B cell (primary cell): ENCODE data around the gene TBCD. TPM values are rescaled to one million over a fixed set of nuclear protein-coding genes. Genes with fewer than 3 reads are reported as not detected.

Experiments
- ATAC-seq: fragments of 200-7000 bp; cut with Tn5 transposase; one replicate; pipeline ENCODE4 v1.10.0; 2021; ENCODE audit warnings: low read depth, mild to moderate bottlenecking, moderate number of reproducible peaks, moderate library complexity
- CTCF ChIA-PET: fragments of 350-600 bp; sonication (Branson Sonifier 250); formaldehyde crosslinking; loops from one replicate; lab custom pipeline; 2021; ENCODE audit warnings: antibody characterized with exemption, inconsistent platforms; lab: Charles Lee
- POLR2A ChIA-PET: fragments of 350-600 bp; sonication (Branson Sonifier 250); formaldehyde crosslinking; loops from one replicate; lab custom pipeline; 2021; ENCODE audit warnings: antibody characterized with exemption; lab: Charles Lee
- DNase-seq: peaks from one replicate; pipeline ENCODE4 v3.0.0; 2013
- H2AFZ ChIP-seq: 2 replicates; pipeline ENCODE4 v1.6.1; 2012; ENCODE audit warnings: mild to moderate bottlenecking, low read depth, low read length; ENCODE audit not compliant: insufficient read depth, poor library complexity, severe bottlenecking
- H3K27ac ChIP-seq, 2 donors: 1 replicate in 1 of 2; 2 replicates in 1 of 2; pipeline ENCODE4 v1.5.1; 2012 to 2013; ENCODE audit warnings: low read length in 2 of 2, mild to moderate bottlenecking in 2 of 2, moderate library complexity in 1 of 2
- H3K27me3 ChIP-seq, 4 experiments: fragments of 200-600 bp in 1 of 4; sonication (generic) in 1 of 4; replicated peaks in 1 of 4; 1 replicate in 2 of 4; 2 replicates in 2 of 4; pipeline versions ENCODE4 v1.6.1 to v1.7.0; 2013 to 2016; ENCODE audit warnings: low read length in 3 of 4, mild to moderate bottlenecking in 2 of 4, mixed read lengths in 1 of 4, moderate library complexity in 1 of 4; ENCODE audit not compliant: insufficient read depth in 4 of 4, control insufficient read depth in 3 of 4; ENCODE audit errors: control extremely low read depth in 1 of 4
- H3K36me3 ChIP-seq, 2 experiments: replicated peaks in 1 of 2; 1 replicate in 1 of 2; 2 replicates in 1 of 2; pipeline versions ENCODE4 v1.6.1 to v1.7.1; 2013; ENCODE audit warnings: low read length in 1 of 2; ENCODE audit not compliant: insufficient read depth in 2 of 2, control insufficient read depth in 1 of 2; ENCODE audit errors: control extremely low read depth in 1 of 2, extremely low read depth in 1 of 2
- H3K4me1 ChIP-seq, 2 donors: fragments of 200-600 bp in 1 of 2; sonication (generic) in 1 of 2; 1 replicate in 1 of 2; 2 replicates in 1 of 2; pipeline versions ENCODE4 v1.5.1 to v1.6.1; 2013 to 2017; ENCODE audit warnings: low read length in 2 of 2; ENCODE audit not compliant: control insufficient read depth in 2 of 2, insufficient read depth in 2 of 2
- H3K4me2 ChIP-seq: replicated peaks from 2 replicates; pipeline ENCODE3; 2012; ENCODE audit warnings: mild to moderate bottlenecking, low read depth, low read length; ENCODE audit not compliant: poor library complexity, severe bottlenecking
- H3K4me3 ChIP-seq, 5 experiments: fragments of 200-600 bp in 1 of 5; sonication (generic) in 1 of 5; 1 replicate in 3 of 5; 2 replicates in 2 of 5; pipeline versions ENCODE4 v1.5.1 to v1.7.0; 2011 to 2016; ENCODE audit warnings: low read length in 4 of 5, mild to moderate bottlenecking in 4 of 5, low read depth in 2 of 5, control low read depth in 1 of 5, moderate library complexity in 1 of 5; ENCODE audit not compliant: insufficient read depth in 1 of 5; ENCODE audit errors: control extremely low read depth in 1 of 5, extremely low read depth in 1 of 5
- H3K79me2 ChIP-seq: fragments of 200-600 bp; sonication (generic); one replicate; pipeline ENCODE4 v1.6.0; 2016; ENCODE audit warnings: low read length; ENCODE audit not compliant: control insufficient read depth, insufficient read depth
- H3K9ac ChIP-seq: fragments of 200-600 bp; sonication (generic); 2 replicates; pipeline ENCODE4 v1.6.1; 2017; ENCODE audit warnings: mild to moderate bottlenecking, low read length, moderate library complexity
- H3K9me3 ChIP-seq, 3 donors: one replicate each; pipeline versions ENCODE4 v1.6.1 to v1.7.1; 2013; ENCODE audit warnings: low read length in 2 of 3; ENCODE audit not compliant: control insufficient read depth in 2 of 3, insufficient read depth in 1 of 3; ENCODE audit errors: control extremely low read depth in 1 of 3
- H4K20me1 ChIP-seq: 2 replicates; pipeline ENCODE4 v1.6.0; 2012; ENCODE audit warnings: mild to moderate bottlenecking, low read length; ENCODE audit not compliant: insufficient read depth, control insufficient read depth, poor library complexity, severe bottlenecking
- H3K27ac Mint-ChIP-seq: one replicate; pipeline ENCODE4 v1.8.0; 2021; ENCODE audit warnings: mixed read lengths
- H3K27me3 Mint-ChIP-seq: one replicate; pipeline ENCODE4 v1.8.0; 2021; ENCODE audit warnings: mixed read lengths
- H3K4me1 Mint-ChIP-seq: one replicate; pipeline ENCODE4 v1.8.0; 2021; ENCODE audit warnings: mixed read lengths
- H3K4me3 Mint-ChIP-seq: one replicate; pipeline ENCODE4 v1.8.0; 2021; ENCODE audit warnings: mixed read lengths
- H3K9me3 Mint-ChIP-seq: one replicate; pipeline ENCODE4 v1.8.0; 2022; ENCODE audit warnings: mixed read lengths; ENCODE audit not compliant: insufficient read depth
- EZH2 ChIP-seq: IDR thresholded peaks from 2 replicates; pipeline ENCODE4 v1.6.1; 2012; ENCODE audit warnings: borderline replicate concordance, low read depth, mild to moderate bottlenecking, moderate library complexity, low read length; ENCODE audit not compliant: insufficient read depth, poor library complexity, severe bottlenecking
- WGBS: methylation state at CpG from one replicate; pipeline ENCODE4 v1.1.5; 2013; ENCODE audit warnings: missing lambda C conversion rate; ENCODE audit not compliant: insufficient coverage; 5-methylcytosine and 5-hydroxymethylcytosine counted together
- intact Hi-C: fragments of 100-400 bp; cut with micrococcal nuclease; formaldehyde crosslinking; loops from one replicate; pipeline ENCODE4 v1.10.0; 2022
- polyA plus RNA-seq: library from polyadenylated mRNA; depleted of rRNA; stranded (reverse); fragments of >200 nt; gene quantifications from 2 replicates; pipeline ENCODE4 v1.2.3, GENCODE V29; 2012
- total RNA-seq, 2 donors: library from RNA; stranded (reverse); fragments of 120-200 nt in 1 of 2; gene quantifications; 1 replicate in 1 of 2; 2 replicates in 1 of 2; pipeline versions ENCODE4 v1.2.3 to v1.2.4, GENCODE V29; 2013 to 2022
- TF ChIP-seq, protein P1 (sequence below): fragments of 200-600 bp; IDR thresholded peaks from one replicate; pipeline ENCODE4 v1.8.0; 2022; ENCODE audit warnings: antibody characterized with exemption, mild to moderate bottlenecking

Gene TBCD
- total and polyA plus RNA-seq, 2 donors (not counting 1 experiment from before 2014, with no cell fraction given): 60.8 to 101 TPM

- Mint-ChIP-seq H3K9me3 (peaks cover 6% of the 10 kb centered on the region), H3K27ac (no peak overlapping the region), H3K4me1 (peaks cover 29% of the 10 kb centered on the region), H3K4me3 (no peak overlapping the region), H3K27me3 (no peaks in the 10 kb centered on the region)
- no peak overlapping the region for H3K9ac ChIP-seq
- no peaks in the 10 kb centered on the region for H4K20me1 ChIP-seq
- no peak overlapping the region for H2AFZ ChIP-seq
- intact Hi-C loops: no loop called here
- no CpG with 5 or more reads among the region's 2 CpGs for WGBS
- peaks cover 24 to 30% of the 10 kb centered on the region in 2 donors for H3K4me1 ChIP-seq
- ATAC-seq: no peak
- H3K9me3 ChIP-seq: peaks cover 0 to 12% (median 6%) of the 10 kb centered on the region in 3 donors
- no peaks in the 10 kb centered on the region for H3K79me2 ChIP-seq
- H3K27me3 ChIP-seq: no peaks in the 10 kb centered on the region
- ChIA-PET POLR2A (no interaction called here), CTCF (interaction anchor here (0.9 to 2.2 kb wide), 2 partner anchors 31 to 40 kb away, joined by 3 to 9 read pairs; no protein-coding TSS in a partner anchor)
- no peak for DNase-seq
- TF ChIP-seq EZH2: no peak
- TF ChIP-seq, protein P1, sequence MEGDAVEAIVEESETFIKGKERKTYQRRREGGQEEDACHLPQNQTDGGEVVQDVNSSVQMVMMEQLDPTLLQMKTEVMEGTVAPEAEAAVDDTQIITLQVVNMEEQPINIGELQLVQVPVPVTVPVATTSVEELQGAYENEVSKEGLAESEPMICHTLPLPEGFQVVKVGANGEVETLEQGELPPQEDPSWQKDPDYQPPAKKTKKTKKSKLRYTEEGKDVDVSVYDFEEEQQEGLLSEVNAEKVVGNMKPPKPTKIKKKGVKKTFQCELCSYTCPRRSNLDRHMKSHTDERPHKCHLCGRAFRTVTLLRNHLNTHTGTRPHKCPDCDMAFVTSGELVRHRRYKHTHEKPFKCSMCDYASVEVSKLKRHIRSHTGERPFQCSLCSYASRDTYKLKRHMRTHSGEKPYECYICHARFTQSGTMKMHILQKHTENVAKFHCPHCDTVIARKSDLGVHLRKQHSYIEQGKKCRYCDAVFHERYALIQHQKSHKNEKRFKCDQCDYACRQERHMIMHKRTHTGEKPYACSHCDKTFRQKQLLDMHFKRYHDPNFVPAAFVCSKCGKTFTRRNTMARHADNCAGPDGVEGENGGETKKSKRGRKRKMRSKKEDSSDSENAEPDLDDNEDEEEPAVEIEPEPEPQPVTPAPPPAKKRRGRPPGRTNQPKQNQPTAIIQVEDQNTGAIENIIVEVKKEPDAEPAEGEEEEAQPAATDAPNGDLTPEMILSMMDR: no peak
- H3K4me3 ChIP-seq: no peak overlapping the region
- no peak overlapping the region for H3K27ac ChIP-seq
- H3K4me2 ChIP-seq: no peak overlapping the region
- peaks cover 0 to 2% of the 10 kb centered on the region in 2 experiments for H3K36me3 ChIP-seq
Observed at GRCh38 chr17:82821554-82821953, 69.7 kb downstream of the TBCD start.

DNA sequence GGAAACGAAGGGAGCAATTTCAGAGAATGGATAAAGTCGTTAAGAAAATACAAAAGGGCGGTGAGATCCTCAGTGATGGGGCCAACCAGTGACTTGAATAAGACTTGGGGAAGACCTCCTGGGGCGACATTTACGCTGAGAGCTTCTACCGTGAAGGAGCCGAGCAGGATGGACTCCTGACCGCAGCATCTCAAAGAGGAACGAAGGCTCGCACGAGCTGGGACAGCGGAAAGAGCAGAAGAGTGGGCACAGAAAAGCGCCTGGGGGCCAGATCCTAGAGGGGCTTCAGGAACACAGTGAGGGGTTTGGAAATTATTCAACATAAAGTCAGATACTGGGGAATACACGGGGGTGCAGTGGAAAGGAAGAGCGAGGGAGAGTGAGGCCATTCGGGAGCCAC is 70.4 kb downstream of the TBCD start:
- CTCF ChIA-PET: no interaction called here
- peaks cover 0 to 3% of the 10 kb centered on the region in 2 experiments for H3K36me3 ChIP-seq
- POLR2A ChIA-PET: no interaction called here

More for the DNA sequence above, 70.4 kb downstream of the TBCD start:
- Histone ChIP-seq H4K20me1 (no peaks in the 10 kb centered on the region), H3K27me3 (no peaks in the 10 kb centered on the region), H3K79me2 (no peaks in the 10 kb centered on the region), H2AFZ (no peak overlapping the region), H3K4me2 (no peak overlapping the region), H3K4me1 (peaks cover 24 to 26% of the 10 kb centered on the region in 2 donors), H3K4me3 (no peak overlapping the region), H3K9me3 (peaks cover 0 to 12% (median 6%) of the 10 kb centered on the region in 3 donors), H3K9ac (no peak overlapping the region), H3K27ac (no peak overlapping the region)
- ATAC-seq (no peak), DNase-seq (no peak)
- WGBS: 92% methylated on average over 16 of the region's 16 CpGs
- Mint-ChIP-seq H3K27me3 (no peaks in the 10 kb centered on the region), H3K4me1 (peaks cover 29% of the 10 kb centered on the region), H3K4me3 (no peak overlapping the region), H3K27ac (no peak overlapping the region), H3K9me3 (peaks cover 6% of the 10 kb centered on the region)
- intact Hi-C loops: no loop called here
- TF ChIP-seq EZH2: no peak
- TF ChIP-seq, protein P1: no peak
